Measurements from ENCODE around the gene APOA1.

APOA1 gene

GRCh38 chr11:116857936-116858335 is 20.5 kb upstream of the APOA1 start:
- DNase-seq (ENCODE audit: low read depth, low spot score) = no peak

GRCh38 chr11:116857316-116857715 is 19.9 kb upstream of the APOA1 start:
- no peak for DNase-seq (ENCODE audit: low read depth, low spot score)

DNA sequence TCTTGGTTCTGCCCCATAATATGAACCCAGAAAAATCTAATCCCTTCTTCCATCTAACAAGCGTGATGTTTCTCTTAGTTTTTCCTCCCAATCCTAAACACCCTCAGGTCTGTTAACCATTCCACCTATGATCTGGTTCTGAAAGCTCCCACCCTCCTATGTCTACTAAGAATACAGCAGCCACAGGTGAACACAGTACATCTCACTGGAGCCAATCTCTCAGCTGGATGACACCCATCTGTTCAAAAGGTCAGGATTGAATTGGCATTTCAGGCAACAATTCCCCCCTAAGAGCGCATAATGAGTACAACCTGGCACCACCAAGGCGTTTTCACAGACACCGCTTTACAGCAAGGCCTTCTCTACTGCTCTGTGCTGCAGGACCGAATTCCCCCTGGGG is 19.0 kb upstream of the APOA1 start:
- DNase-seq (ENCODE audit: low read depth, low spot score) = no peak

DNA sequence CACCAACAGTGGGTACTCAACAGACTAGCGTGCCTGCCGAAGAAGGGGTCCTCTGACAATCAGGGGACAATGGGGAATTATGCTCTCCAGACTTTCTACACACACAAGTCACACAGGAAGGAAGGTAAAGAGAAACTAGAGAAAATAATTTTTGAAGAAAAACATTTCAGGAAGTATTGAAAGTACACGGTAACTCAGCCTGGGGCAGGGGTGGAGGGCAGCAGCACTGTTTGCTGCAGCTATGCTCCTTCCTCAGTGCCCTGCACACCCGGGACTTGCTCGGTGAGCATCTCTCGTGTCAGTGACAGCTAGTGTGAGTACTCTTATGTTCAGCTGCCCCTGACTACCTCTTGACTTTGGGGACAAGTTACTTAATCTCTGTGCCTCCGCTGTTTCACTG is 18.0 kb upstream of the APOA1 start:
- DNase-seq (ENCODE audit: low read depth, low spot score) = no peak

DNA sequence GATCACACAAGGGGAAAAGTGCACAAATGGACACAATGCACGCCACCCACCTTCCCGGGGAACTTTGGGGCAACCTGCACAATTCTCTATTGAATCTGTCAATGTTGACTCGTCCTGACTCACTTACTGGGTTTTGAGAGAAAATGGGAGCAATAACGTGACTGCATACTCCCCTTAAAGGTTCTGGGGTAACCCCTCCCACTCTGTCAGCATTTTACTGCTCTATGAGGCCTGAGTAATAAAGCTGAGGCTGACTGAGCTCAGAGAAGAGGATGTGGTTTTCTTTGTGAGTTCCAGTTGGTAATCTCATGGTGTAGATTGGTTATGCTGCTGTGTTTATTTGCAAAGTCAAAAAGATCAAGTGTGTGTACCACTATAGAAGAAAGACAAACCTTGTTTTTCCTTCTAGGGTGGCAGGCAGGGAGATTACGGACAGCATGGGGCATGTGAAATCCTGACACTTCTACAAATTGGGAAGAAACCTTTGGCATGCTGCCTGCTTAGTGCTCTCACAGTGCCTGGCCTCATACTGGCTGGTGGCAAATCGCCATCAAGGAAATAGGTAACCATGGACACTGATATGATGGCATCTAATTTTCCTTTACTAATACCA is 16.1 kb upstream of the APOA1 start:
- peak; percentile 55 for DNase-seq (ENCODE audit: low read depth, low spot score)

DNA sequence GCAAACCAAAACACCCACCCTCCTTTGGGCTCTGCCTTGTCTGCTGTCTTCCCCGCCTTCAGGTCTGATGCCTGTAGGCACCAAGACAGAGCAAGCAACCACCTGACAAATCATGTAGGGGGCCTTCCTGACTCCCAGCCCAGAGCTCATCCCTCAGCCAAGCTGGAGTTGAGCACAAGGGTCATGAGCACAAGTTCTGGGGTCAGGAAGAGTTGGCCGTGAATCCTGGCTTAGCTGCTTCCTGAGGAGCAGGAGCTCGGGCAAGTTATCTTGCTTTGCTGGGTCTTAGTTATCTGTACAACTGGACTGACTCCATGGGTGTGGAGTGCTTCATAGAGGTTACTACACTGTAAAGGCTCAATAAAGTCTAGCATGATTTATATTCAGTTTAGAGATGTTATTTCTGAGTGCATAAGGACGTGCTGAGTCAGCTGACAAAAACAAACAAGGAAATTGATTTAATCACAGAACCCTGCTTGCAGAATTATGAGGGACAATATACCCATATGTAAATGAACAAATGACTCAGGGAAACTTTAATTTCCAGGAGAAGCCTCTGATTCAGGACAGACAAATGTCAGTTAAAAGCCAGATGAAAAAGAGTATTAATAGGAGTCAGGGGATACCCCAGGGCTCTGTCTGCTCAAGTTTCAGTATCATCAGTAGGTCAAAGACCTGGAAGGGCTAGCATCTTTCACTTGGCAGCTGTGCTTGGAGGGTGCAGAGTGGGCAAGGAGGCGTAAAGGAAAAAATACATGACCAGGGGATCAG is 15.0 kb upstream of the APOA1 start:
- DNase-seq (ENCODE audit: low read depth, low spot score) = no peak

DNA sequence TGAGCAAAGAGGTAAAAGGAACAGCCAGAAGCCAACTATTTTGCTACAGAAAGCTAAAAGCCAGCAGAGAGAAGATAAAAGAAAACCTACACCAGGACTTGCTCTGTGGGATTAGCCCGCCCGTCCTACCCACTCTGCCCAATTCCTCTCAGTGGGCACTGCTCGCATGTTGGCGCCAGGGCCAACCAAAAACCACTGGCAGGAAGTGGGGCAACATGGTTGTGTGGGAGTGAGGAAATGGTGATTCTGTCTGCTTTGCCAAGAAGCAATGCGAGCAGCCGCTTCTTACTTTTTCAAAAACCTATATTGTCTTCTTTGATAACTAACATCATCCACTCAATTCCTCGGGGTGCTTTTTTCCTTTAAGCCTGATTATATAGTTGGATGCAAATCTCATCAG is 14.2 kb upstream of the APOA1 start:
- DNase-seq (ENCODE audit: low read depth, low spot score) = no peak

DNA sequence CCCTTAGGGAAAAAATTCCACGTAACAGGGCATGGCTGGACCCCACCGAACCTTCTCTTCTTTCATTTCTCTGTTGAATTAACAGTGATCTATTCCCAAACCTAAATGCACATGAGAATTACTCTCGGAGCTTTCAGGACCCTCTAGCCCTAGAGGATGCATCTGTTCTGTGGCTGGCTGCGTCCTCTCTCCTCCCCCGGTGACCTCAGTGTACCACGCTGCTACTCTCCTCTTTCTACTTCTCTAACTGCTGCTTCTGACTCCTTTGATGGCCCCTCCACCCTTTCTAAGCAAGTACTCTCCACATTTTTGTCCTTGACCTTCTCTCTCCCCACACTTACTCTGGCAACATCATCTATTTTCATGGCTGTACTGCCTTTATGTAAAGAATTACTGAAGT is 12.1 kb upstream of the APOA1 start:
- DNase-seq (ENCODE audit: low read depth, low spot score) = no peak

- DNase-seq (ENCODE audit: low read depth, low spot score) = no peak
These were observed 11.6 kb upstream of the APOA1 start for GRCh38 chr11:116849060-116849459.

DNA sequence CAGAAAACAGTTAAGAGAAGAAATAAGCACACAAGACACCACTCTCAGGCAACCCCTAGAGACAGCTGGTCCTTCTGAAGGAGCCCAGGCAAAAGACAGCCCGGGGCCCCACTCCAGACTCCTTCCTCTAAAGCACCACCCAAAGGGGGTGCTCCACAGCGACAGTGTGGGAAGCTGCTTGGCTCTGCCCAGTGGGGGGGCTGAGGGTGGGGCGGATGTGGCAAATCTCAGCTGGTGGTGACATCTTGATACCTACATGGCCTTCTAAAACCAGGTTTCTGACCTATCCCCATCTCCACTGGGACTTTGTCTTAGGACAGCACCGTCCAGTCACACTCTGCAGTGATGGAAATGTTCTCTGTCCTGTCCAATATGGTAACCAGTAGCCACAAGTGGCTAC is 10.2 kb upstream of the APOA1 start:
- DNase-seq (ENCODE audit: low read depth, low spot score) = no peak

DNA sequence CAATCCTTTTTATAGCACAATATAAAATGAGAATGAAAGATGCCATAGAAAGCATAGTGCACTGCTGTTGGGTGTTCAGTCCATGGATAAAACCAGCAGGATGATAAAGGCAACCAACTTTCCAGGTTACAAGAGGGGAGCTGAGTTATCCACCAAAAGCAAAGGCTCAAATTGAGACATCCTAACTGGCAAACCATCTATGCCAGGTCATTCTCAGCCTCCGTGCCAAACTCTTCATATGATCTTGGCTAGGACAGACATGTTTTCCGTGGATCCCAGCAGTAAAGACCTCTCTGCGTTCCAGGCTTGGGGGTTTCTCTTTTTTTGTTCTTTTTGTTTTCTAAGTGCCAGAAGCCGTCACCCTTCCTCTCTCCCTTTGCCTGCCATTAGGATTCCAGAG is 7.3 kb upstream of the APOA1 start:
- DNase-seq (ENCODE audit: low read depth, low spot score) = no peak

DNA sequence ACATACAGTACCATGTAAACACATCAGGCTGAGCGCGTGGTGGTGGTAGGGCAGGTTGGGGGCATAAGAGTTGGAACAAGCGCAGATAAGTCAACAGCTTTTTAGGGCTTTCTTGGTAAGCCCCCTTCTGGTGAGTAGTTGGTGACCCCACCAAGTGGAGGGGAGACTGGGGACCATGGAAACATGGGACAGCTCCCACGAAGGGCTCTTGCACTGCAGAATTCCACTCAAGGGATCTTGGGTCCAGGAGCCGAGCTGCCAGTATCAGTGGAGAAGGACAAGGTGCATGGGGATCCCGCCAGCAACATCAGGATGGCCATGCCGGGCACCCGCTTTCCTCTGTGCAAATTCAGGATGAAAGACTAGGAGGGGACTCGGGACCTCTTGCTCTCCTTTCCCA is 6.2 kb upstream of the APOA1 start:
- DNase-seq (ENCODE audit: low read depth, low spot score) = no peak

DNA sequence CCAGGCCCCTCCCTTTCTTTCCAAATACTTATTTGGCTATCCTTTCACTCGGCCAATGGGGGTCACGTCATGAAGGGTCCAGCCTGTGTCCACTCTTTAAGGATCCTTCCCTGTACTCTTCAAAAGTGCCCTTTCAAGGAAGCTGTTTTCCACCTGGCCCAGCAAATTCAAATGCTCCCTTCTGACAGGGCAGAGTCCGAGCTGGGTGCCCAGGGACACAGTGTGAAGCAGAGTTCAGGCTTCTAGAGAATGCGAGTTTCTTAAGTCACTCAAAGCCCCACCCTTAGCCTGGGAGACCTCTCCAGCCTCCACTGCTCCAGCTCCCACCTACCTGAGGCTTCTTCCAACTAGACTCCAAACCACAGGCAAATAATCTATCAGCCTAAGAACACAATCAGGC is 5.5 kb upstream of the APOA1 start:
- DNase-seq (ENCODE audit: low read depth, low spot score) = no peak

GRCh38 chr11:116842117-116842516 is 4.7 kb upstream of the APOA1 start:
- no peak for DNase-seq (ENCODE audit: low read depth, low spot score)

- no peak for DNase-seq (ENCODE audit: low read depth, low spot score)
These were observed 3.4 kb upstream of the APOA1 start for GRCh38 chr11:116840746-116841296.

DNA sequence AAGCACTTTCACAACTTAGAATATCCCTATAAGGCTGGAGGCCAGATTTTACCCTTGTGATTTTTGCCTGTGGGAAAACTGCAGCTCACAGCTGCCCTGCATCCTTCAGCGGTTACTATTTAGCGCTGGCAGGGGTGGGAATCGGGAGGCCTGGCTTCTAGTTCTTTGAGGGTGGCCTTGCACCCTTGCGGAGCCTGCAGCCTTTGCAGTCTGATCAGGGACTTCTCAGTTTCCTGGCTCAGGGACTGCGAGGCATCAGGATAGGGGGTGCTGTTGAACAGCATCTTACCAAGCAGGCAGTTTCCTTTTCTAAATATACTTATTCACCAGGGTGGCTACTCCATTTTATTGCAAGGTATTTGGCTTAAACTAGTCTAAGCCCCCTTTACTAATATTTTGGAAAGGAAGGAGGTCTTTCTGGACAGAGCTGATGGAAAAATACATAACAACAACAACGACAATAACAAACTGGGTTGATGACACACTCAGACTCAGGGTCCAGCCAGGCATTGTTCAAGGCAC is 2.9 kb upstream of the APOA1 start:
- no peak for DNase-seq (ENCODE audit: low read depth, low spot score)

DNA sequence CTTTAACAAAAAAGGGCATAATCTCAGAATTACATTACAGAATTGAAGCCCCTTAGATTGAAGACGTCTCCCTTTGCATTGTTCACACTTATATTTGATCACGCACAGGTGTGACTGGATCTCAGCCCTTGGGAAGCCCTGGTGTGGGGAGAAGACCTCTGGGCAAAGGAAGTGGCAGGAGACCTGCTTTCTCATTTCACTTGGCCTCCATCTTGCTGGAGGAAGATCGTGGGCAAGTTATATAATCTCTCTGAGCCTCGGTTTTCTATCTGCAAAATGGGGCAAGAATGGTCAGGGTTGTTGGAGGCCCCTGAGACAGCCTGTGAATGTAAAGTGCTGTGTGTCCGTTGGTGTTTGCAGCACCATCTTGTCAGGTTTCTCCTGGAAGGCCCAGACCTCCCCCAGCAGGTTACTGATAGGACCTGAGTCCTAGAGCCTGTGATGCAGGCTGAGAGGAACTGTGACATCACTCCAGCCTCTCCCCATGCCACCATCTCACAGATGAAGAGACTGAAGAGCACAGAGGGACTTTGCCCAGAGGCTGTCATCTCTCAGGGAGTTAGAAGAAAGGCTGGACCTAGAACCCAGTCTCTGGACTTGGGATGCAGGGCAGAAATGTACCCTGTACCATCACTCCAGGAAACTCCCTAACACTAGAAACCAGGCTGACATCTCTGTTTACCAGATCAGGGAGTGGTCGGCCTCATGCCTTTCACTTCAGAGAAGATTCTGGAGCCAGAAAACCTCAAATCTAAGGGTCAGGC is 1.1 kb upstream of the APOA1 start:
- no peak for DNase-seq (ENCODE audit: low read depth, low spot score)

- DNase-seq (ENCODE audit: low read depth, low spot score) = no peak
These were observed 810 bp downstream of the APOA1 start for GRCh38 chr11:116836632-116836991.

GRCh38 chr11:116835791-116836631 is 1.4 kb downstream of the APOA1 start:
- peak; percentile 50 for DNase-seq (ENCODE audit: low read depth, low spot score)

GRCh38 chr11:116835042-116835772 is 2.2 kb downstream of the APOA1 start:
- DNase-seq (ENCODE audit: low read depth, low spot score) = no peak
